Measurements from ENCODE around the gene IPO8.
"Not testable (repeated sequence)": the region's sequence is repeated elsewhere in the genome, so short reads cannot be mapped to it uniquely, and the experiment has no call there.

Gene IPO8

GRCh38 chr12:30610718-30611117, 85.0 kb downstream of the IPO8 start:
- no peak for DNase-seq (ENCODE audit: low read depth in 2 of 3, low spot score in 2 of 3)

DNA sequence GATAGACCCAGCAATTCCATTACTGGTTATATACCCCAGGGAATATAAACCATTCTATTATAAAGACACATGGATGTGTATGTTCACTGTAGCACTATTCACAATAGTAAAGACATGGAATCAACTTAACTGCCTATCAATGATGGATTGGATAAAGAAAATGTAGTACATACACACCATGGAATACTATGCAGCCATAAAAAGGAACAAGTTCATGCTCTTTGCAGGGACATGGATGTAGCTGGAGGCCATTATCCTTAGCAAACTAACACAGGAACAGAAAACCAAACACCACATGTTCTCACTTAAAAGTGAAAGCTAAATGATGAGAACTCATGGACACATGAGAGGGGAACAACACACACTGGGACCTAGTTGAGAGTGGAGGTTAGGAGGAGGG, 85.8 kb downstream of the IPO8 start:
- DNase-seq (ENCODE audit: low read depth in 2 of 3, low spot score in 2 of 3), result not testable (repeated sequence)

GRCh38 chr12:30604302-30604701, 91.4 kb downstream of the IPO8 start:
- DNase-seq (ENCODE audit: low read depth in 2 of 3, low spot score in 2 of 3), result not testable (repeated sequence)

DNA sequence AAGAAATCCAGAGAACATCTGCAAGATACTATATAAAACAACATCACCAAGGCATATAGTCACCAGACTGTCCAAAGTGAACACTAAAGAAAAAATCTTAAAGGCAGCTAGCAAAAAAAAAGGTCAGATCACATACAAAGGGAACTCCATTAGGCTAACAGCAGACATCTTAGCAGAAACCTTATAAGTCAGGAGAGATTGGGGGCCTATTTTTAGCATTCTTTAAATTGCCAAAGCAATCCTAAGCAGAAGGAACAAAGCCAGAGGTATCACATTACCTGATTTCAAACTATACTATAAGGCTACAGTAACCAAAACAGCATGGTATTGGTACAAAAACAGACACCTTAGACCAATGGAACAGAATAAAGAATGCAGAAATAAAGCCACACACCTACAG, 92.5 kb downstream of the IPO8 start:
- no peak for DNase-seq (ENCODE audit: low read depth in 2 of 3, low spot score in 2 of 3)

- no peak for DNase-seq (ENCODE audit: low read depth in 2 of 3, low spot score in 2 of 3)
These were observed 93.0 kb downstream of the IPO8 start for GRCh38 chr12:30602678-30603077.

GRCh38 chr12:30599608-30600007, 96.1 kb downstream of the IPO8 start:
- no peak for DNase-seq (ENCODE audit: low read depth in 2 of 3, low spot score in 2 of 3)

- no peak for DNase-seq (ENCODE audit: low read depth in 2 of 3, low spot score in 2 of 3)
These were observed 96.8 kb downstream of the IPO8 start for GRCh38 chr12:30598889-30599288.

- no peak for DNase-seq (ENCODE audit: low read depth in 2 of 3, low spot score in 2 of 3)
These were observed 99.9 kb downstream of the IPO8 start for GRCh38 chr12:30595742-30596141.

DNA sequence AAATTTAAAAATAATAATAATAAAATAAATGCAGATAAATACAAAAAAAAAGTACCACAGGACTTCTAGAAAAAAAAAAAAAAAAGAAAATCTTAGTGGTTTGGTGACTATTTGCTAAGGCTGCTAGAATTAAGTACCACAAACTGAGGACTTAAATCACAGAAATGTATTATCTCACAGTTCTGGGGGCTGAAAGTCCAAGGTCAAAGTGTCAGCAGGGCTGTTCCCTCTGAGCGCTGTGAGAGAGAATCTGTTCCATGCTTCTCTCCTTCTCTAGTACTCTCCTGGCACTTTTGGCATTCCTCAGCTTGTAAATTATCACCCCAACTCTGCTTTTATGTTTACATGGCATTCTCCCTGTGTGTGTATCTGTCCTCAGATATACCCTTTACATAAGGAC, 101.2 kb downstream of the IPO8 start:
- no peak for DNase-seq (ENCODE audit: low read depth in 2 of 3, low spot score in 2 of 3)

- DNase-seq (ENCODE audit: low read depth in 2 of 3, low spot score in 2 of 3), result not testable (repeated sequence)
These were observed 107.1 kb downstream of the IPO8 start for GRCh38 chr12:30588572-30588971.

DNA sequence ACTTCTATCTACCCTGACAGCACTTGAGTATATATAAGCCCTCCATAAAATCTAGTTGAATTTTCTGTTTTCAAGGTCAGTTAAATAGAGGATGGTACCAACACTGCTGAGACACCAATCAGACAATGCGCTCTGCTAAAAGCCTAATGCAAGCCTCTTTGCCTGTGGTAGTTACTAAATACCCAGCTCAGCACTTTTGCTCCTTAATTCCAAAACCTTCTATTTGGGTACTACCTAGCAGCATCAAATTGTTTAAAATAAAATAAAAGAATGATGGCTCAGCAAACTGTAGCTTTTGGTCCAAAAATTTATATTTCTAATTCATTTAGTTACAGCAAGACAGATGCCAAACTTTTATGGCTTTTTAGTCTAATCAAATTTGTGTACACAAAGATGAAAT, 107.9 kb downstream of the IPO8 start:
- no peak for DNase-seq (ENCODE audit: low read depth in 2 of 3, low spot score in 2 of 3)

DNA sequence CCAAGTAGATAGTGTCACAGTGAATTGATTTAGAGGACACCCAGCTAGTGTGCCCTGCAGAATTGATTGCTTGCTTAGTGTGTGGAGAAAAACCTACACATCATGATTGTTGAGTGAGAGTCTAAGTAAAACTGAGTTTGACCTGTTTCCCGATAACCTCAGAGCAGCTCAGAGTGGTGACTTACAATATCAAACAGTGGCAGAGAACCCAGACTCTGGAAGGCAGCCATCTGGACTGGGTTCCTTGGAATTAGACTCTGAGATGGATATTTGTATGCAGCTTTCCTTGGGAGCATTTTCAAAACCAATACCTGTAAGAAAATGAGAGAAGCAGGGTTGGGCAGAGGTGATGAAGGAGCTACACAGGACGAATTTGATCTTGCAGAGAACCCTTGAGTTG, 109.8 kb downstream of the IPO8 start:
- DNase-seq (ENCODE audit: low read depth in 2 of 3, low spot score in 2 of 3), result no peak

- no peak for DNase-seq (ENCODE audit: low read depth in 2 of 3, low spot score in 2 of 3)
These were observed 112.7 kb downstream of the IPO8 start for GRCh38 chr12:30582943-30583342.

- no peak for DNase-seq (ENCODE audit: low read depth in 2 of 3, low spot score in 2 of 3)
These were observed 115.3 kb downstream of the IPO8 start for GRCh38 chr12:30580344-30580743.
